Gastroesophageal sphincter (tissue), 3 donors: ENCODE results near the gene AFG1L.

Experiments used
- CTCF ChIP-seq, 4 experiments: fragments of 200-600 bp in 2 of 4; fragments of 450-650 bp in 2 of 4; sonication (generic) in 1 of 4; IDR thresholded peaks; one replicate each; pipeline ENCODE4 v1.5.1; 2017 to 2019; ENCODE audit warnings: antibody characterized with exemption in 4 of 4, mild to moderate bottlenecking in 2 of 4, moderate library complexity in 2 of 4
- POLR2A ChIP-seq, 2 donors: fragments of 450-650 bp; IDR thresholded peaks; one replicate each; pipeline ENCODE4 v1.6.1; 2017; ENCODE audit warnings: antibody characterized with exemption in 2 of 2, mild to moderate bottlenecking in 2 of 2, moderate library complexity in 1 of 2
- POLR2AphosphoS5 ChIP-seq: sonication (generic); formaldehyde crosslinking; IDR thresholded peaks from one replicate; pipeline ENCODE4 v1.6.1; 2017; ENCODE audit warnings: antibody characterized with exemption

DNA sequence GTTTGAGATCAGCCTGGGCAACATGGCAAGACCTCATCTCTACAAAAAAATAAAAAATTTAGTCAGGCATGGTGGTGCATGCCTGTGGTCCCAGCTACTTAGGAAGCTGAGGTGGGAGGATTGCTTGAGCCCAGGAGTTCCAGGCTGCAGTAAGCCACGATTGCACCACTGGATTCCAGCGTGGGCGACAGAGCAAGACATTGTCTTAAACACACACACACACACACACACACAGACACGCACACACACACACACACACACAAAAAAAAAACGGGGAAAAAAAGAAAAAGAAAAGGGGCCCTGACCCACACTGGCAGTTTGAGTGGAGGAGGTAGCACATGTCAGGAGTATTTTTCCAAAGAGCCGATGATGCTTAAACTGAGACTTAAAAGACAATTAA lies 122.2 kb downstream of the AFG1L start:
- no peak for TF ChIP-seq CTCF (IDR thresholded peaks at IDR 0.05)
- TF ChIP-seq POLR2A (IDR thresholded peaks at IDR 0.05), result no peak
- TF ChIP-seq POLR2AphosphoS5, result no peak
